GM21367 (cell line): ENCODE results near the gene MAN2C1.
"Not testable (repeated sequence)": the region's sequence is repeated elsewhere in the genome, so short reads cannot be mapped to it uniquely, and the experiment has no call there.

Source experiments
- ATAC-seq: cut with Tn5 transposase; IDR thresholded peaks from one replicate; pipeline ENCODE4 v1.9.1; 2021; ENCODE audit not compliant: unreplicated experiment

The MAN2C1 gene

DNA sequence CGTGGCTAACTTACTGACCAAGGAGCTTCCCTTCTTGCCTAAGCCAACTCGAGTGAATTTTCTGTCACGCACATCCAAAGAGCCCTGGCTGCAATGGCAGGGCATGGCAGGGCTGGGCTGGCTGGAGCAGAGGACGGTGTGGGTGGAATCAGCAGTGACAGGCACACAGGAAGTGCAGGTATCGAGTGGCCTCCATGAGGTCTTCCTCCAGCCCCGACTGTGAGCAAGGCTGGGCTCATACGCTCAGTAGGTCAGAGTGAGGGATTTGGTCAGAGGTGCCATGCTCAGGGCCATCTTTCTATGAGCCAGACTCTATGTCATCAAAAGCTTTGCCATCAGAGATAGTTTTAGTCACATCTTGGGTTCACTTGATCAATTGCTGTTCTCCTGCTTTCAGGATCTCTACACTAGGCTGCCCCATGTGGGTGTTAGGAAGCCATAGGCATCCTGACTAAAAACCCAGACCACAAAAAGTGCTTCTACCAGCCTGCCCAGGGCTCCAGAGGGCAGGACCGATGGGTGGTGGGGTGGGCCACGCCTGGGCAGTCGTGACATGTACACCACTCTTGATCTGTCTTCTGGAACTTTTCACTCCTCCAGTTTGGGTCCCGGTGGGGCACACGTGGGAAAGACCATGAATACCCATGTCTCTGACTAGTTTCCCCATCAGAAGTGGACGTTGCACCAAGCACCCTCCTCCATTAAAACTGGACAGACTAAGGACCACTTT, 55.1 kb downstream of the MAN2C1 start:
- no peak for ATAC-seq

DNA sequence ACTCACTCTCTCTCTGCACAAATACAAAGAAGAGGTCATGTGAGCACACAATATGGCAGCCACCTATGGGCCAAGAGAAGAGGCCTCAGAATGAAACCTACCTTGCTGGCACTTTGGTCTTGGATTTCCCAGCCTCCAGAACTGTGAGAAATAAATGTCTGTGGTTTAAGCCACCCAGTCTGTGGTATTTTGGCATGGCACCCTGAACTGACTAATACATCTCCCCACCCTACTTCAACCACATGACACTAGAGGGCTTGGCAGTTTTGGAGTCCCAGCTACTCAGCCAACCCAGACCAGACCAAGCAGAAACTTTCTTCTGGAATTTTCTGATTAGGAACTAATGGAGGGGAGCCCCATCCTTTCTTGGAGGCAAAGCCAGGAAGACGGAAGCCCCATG, 55.9 kb downstream of the MAN2C1 start:
- ATAC-seq = not testable (repeated sequence)

GRCh38 chr15:75309711-75310110, 58.7 kb downstream of the MAN2C1 start:
- ATAC-seq = no peak

DNA sequence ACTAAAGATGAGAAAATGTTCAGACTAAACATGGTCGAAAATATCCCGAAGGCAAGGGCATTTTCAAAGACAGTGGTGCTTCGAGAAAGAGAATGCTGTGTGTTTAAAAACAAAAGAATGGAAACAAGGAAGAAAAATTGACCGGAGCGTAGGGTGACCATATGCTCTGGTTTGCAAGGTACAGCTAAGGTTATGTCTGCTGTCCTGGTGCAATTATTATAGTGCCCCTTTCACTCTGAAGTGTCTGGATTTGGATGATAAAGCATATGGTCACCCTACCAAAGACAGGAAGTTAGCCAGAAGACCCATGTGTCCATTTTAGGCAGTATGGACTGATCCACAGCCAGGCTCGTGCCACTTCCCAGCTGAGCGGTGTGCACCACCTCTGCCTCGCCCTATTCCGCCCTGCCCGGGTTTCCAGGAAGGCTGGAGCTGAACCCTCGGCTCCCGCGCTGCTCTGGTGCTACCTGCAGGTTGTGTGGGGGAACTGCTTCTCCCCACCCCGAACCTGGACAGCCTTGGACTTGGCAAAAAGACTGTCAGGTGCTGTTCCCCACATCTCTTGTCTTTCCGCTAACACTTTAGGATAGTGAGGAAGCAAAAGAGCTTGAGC, 60.5 kb downstream of the MAN2C1 start:
- ATAC-seq = no peak

- no peak for ATAC-seq
Measured at GRCh38 chr15:75306188-75306587, 62.2 kb downstream of the MAN2C1 start.
